NCI-H2081 treated with DMSO at 0.1 percent for 48 hours (cell line): ENCODE results near the gene MS4A14.
"Not testable (repeated sequence)": the region's sequence is repeated elsewhere in the genome, so short reads cannot be mapped to it uniquely, and the experiment has no call there.

Experiments
- DNase-seq: peaks from one replicate; lab custom pipeline; 2025; lab: John Stamatoyannopoulos, UW

MS4A14 gene

DNA sequence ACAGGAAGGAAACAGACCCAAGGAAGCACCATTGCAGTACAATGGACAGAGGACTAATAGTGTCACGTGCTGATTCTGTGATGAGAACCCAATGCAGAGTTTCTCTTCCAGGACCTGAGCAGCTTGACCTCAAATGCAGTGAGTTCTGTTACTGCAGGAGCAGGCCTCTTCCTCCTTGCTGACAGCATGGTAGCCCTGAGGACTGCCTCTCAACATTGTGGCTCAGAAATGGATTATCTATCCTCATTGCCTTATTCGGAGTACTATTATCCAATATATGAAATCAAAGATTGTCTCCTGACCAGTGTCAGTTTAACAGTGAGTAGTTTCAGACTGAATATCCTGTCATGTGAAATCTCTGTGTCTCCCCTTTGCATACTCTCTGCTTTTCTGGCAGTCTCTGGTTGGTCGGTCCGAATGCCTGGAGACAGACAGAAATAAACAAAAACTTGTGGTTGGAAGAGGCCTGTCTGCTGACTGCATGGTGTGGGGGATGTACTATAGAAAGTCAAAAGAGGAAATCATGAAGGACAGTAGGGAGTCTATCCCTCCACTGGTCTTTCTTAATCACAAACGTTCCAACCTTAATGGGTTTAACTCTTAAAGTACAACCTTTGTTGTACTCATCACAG, 6.9 kb upstream of the MS4A14 start:
- no peak for DNase-seq

DNA sequence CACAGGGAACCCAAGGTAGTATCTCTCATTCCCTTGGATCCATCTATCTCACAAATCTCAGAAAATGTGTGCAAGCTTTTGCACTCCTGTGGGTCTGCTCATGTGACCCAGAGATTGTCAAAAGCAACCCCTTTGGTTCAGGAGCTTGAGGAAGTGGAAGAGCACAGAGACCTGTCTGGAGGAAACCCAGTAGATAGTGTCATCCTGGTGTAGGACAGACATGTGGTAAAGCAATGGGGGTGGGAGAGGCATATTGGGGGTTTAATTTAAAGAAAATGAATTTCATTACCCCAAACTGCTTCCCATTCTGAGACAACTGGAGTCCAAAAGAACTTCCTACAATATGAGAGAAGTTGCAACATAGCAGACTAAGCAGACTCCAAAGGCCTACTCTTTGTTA, 5.8 kb upstream of the MS4A14 start:
- no peak for DNase-seq

DNA sequence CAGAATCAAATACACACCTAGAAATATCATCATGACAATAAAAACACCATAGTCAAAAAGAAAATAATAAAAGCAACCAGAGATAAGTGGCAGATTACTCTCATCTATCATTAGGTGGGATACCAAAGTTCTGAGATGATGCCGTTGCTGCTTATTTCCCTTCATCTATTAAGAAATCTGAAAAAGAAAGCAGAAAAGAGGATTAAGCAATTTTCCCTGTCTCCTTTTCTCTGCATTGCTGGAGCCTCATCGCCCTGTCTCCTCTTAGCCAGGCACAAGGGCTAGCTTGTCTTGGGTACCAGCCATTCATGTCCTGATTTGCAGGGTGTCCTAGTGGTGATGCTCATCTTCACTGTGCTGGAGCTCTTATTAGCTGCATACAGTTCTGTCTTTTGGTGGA, 3.9 kb upstream of the MS4A14 start:
- DNase-seq: no peak

DNA sequence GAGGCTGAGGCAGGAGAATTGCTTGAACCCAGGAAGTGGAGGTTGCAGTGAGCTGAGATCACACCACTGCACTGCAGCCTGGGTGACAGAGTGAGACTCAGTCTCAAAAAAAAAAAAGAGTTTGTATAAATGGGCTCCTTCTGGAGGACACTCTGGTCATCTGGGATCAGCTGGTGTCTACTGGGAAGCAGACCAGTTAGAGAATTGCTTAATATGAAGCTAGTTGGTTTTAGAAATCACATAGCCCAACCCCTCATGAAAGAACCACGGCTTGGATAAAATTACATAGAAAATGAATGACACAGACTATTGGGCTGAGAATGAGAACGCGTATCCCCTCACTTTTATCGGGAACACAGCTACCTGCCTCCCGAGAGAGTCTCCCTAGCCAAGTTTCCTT, 3.2 kb upstream of the MS4A14 start:
- DNase-seq: no peak

DNA sequence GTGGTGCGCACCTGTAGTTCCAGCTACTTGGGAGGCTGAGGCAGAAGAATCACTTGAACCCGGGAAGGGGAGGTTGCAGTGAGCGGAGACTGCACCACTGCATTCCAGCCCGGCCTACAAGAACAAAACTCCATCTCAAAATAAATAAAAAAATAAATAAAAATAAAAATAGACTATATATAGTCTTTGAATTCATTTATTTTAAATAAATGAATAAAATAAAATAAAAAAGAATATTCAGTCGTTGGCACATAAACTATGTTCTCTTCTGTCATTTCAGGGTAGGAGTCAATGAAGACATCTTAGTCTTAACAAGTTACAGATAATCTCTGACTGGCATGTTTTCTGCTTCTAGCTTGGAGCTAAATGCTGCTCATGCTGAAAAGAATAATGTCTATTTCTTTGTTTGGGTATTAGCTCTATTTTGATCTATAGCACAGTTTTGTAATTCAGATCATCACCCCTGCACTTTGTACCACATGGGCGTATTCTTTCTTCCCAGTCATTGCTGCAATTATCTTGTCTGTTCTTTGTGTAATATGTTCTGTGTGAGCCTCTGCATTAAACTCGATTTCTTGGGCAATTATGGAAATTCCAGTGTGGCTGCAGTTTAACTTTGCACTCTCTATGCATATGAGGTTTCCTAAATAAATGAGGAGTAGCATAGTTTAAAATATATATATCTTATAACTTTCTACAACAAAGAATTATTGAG, 1.4 kb upstream of the MS4A14 start:
- no peak for DNase-seq

DNA sequence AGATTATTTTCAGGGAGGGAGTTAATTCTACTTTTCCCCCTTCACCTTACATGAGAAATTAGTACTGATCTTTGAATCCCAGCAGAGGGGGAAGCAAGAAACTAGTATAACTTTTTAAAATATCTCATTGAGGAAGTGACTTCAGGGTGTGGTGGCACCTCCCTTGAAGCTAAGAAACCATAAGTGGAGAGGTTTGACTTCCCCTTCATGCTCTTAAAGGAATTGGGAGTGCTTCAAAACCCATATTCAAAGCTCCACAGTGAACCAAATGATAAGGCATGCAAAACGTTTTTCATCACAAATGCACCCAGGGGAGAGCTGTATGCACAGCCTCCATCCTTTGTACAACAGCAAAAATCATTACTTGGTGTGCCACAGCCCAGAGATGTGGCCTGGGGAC, 540 bp downstream of the MS4A14 start:
- no peak for DNase-seq

DNA sequence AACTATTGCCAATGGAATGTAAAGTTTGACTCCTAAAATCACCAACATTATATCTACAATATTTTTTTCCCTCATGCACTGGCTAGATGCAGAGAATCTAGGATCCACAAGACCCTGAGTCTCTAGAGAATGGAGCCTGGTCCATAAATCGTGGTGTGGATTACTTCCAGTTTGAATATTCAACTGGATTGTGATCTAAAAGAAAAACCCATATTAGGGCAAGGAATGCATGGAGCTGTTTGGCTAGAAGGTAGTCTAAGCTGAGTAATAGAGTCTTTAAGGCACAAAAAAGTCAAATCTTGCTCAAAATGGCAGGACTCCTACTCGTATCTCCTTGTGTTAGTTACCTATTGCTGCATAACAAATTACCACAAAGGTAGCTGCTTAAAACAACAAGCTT, 23.8 kb downstream of the MS4A14 start:
- no peak for DNase-seq

DNA sequence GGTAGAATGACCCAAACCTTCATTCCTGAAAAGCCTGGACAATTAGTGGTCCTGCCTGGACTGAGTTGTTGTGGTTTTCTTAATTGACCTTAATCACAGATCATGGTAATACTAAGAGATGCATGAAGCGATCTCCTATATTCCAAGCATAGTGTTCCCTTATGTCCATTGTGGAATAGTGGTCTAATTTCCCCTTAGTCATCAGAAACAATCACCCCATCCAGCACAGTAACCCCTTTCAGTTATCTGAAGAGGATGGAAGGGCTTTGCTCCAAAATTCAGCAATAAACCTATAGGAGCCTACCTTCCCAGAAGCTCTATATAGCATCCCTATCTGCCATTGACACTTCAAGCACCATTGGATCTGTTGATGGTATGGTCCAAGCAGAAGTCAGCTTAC, 26.4 kb downstream of the MS4A14 start:
- no peak for DNase-seq

DNA sequence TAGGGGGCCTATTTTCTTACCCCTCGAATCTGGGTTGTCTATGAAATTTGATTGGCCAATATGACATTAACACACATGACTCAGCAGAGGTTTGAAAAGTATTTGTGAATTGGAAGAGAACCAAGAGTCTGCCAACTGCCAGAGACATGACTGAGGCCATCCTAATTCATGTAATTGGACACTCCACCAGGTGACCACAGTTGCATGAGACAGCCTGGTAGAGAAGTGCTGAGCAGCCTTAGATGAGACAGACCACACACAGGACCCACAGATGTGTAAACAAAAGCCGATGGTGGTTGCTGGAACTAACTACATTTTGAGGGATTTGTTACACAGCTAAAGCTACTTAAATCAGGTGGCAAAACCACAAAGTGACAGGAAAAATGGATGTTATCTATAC, 32.3 kb downstream of the MS4A14 start:
- DNase-seq: no peak

DNA sequence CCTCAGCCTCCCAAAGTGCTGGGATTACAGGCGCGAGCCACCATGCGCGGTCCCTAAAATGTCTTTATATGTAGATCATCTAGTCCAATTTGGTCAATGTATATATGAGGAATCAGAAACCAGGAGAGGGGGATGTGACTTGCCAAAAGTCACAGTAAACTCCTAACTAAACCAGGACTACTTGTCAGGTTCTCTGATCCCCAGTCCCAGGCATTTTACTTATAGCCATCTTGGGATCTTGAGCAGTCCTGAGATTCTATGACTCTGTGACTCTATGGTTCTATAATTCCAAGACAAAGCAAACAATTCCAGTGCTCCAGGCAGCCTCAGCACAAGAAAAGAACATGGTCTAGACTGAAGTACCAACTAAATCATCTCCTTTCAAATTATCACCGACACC, 33.0 kb downstream of the MS4A14 start, which contains the start of gene MS4A5:
Gene MS4A5, plus strand, starts transcription at position 301 of the 400 bp plus-strand sequence. CDS start 103 bp downstream, outside the sequence.
- DNase-seq: no peak

DNA sequence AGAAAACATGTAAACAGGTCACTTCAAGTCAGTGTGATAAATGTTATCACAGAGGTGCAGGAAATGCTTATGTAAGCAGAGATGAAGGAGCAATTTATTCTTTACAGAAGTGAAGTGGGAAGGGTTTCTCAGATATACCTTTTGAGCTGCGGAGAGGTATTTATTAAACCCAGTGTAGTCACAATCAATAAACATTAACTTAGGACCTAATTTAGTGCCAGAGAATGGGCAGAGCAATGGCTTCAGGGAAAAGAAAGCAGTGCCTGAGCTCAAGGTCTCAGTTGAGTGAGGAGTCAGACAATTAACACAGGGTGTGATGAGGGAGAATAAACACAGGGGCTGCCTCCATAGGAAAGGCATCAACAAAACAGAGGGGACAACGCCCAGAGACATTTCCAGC, 35.0 kb downstream of the MS4A14 start:
- DNase-seq: no peak

DNA sequence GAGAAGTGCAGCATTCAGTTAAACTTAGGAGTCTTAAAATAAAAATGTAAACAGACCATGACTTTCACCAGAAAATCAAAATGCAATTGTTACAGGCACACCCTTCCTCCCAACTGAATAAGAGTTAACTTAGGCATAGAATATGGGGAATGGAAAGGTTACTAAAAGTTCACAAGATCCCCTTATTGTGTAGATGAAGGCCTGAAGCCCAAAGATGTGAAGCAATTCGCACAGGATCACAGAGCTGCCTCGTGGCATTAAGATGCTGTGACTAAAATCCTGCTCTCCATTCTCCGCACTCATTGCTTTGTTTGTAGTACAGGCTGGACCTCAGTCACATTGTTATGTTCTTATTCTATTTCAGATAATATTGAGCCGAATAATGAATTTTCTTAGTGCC, 37.1 kb downstream of the MS4A14 start:
- DNase-seq: no peak

DNA sequence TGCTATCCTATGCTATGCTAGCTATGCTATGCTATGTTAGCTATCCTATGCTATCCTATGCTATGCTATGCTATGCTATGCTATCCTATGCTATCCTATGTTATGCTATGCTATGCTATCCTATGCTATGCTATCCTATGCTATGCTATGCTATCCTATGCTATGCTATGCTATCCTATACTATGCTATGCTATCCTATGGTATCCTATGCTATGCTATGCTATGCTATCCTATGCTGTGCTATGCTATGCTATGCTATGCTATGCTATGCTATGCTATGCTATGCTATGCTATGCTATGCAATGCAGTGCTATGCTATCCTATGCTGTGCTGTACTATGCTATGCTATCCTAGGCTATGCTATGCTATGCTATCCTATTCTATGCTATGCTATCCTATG, 50.8 kb downstream of the MS4A14 start:
- no peak for DNase-seq

DNA sequence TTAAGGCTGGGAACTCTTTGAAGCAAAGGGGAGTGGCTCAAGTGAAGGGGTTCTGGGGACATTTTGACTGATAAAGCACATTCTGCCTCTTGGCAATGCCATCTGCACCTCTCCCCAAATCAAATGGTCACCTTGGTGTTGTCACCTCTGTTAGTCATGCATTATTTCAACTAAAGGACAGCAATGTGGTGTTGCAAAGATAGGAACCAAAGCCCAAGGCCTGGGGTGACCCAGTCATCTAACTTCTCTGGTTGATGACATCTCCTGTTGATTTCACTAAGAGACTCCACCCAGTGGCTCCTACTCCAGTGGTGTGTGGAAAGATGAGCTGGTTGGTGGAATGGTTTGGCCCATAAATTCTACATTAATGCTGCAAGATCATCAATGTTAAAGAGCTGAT, 51.6 kb downstream of the MS4A14 start:
- DNase-seq: no peak

DNA sequence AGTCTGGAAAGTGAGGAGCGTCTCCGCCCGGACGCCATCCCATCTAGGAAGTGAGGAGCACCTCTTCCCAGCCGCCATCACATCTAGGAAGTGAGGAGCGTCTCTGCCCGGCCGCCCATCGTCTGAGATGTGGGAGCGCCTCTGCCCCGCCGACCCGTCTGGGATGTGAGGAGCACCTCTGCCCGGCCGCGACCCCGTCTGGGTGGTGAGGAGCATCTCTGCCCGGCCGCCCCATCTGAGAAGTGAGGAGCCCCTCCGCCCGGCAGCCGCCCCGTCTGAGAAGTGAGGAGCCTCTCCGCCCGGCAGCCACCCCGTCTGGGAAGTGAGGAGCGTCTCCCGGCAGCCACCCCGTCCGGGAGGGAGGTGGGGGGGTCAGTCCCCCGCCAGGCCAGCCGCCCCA, 54.9 kb downstream of the MS4A14 start:
- not testable (repeated sequence) for DNase-seq

DNA sequence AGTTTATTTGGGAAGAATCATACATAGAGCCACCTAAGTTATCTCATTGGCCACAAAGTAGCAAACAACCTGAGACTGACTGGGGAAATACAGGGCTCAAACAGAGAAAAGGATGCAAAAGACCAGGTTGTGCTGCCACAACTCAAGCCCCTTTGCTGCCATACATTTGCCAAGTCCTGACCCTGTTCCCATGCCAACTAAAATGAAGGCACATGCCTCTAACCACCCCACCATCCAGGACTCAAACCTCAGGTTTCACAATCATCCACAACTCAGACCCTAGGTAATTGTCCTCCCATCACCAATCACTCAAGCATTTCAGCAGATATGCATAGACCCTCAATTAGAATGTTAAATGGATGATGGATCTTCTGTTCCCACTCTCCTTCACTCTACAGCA, 58.0 kb downstream of the MS4A14 start:
- DNase-seq: no peak

DNA sequence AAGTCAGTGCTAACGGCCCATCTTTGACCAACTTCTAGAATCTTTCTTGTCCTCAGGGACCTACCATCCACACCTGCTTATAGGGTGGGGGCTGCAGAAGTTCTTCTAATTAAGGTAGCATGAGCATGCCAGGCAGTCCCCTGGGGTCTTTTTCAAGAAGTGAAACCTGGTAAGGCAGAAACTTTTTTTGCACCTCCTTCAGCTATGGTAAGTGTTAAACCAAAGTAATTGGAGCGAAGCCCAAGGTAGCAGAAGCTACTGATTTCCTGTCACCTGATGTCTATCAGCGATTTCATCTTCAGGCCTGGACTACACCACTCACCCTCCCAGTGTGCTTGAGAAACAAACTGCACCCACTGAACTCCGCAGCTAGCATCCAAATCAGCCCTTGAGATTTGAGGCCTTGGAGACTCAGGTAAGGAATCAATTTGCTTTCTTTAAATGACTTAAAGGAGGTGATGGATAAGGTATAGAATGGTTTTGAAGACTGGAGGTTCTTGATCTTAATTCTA, 59.3 kb downstream of the MS4A14 start, which contains the start of gene MS4A1:
Gene MS4A1, plus strand, starts transcription at position 317 of the 512 bp plus-strand sequence. CDS start 6,528 bp downstream, outside the sequence.
- no peak for DNase-seq

DNA sequence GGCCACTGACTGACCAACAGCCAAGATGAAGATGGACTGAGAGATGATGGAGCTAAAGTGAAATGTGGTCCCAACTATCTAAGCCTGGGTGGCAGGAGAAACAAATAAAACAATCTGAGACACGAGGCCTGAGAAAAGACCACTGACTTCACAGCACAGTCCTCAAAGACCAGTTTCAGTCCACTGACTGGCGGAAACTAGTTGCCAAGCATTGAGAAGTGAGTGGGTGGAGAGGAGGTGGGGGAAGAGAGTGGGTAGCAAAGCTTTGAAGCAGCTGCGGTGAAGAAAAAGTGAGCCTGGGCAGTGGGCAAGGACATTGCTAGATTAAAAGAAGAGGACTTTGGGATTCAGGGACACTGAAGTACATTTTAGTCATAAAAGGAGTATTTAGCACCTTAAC, 61.3 kb downstream of the MS4A14 start:
- no peak for DNase-seq

DNA sequence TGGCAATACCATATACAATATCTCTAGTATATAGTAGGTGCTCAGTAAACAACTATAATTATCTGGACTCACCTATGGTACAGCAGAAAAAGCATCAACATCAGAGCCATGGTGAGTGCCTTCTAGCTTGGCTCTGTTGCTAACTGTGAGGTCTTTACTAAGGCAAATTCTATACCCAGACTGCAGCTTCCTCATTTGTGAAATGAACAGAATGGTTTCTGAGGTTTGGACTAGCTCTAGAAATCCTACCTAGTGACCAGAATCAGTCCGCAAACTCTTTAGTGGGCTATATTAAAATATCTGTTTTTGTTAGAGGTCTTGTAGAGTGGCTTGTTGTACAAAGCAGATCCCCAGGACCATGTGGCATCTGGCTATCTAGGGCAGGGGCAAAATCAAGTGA, 63.1 kb downstream of the MS4A14 start:
- DNase-seq: no peak
